HepG2 (cell line): Measurements from ENCODE around the gene PIEZO1. TPM values are rescaled to one million over a fixed set of nuclear protein-coding genes. Genes with fewer than 3 reads are reported as not detected.

Experiments
- AFF4 ChIP-seq: sonication (generic); formaldehyde crosslinking; IDR thresholded peaks from 2 replicates; pipeline ENCODE4 v1.4.0; 2020; ENCODE audit warnings: missing genetic modification reagents
- DNMT1 ChIP-seq: sonication (generic); formaldehyde crosslinking; IDR thresholded peaks from 2 replicates; pipeline ENCODE4 v1.5.1; 2020; ENCODE audit warnings: mild to moderate bottlenecking, missing genetic modification reagents
- MXI1 ChIP-seq: IDR thresholded peaks from 3 replicates; pipeline ENCODE4 v1.6.1; 2012; ENCODE audit warnings: low read depth, low read length, inconsistent platforms, borderline replicate concordance
- NBN ChIP-seq: fragments of 450-650 bp; conservative IDR thresholded peaks from 2 replicates; pipeline ENCODE4 v1.6.1; 2017
- PRPF4 ChIP-seq: fragments of 200-400 bp; formaldehyde crosslinking; IDR thresholded peaks from 2 replicates; pipeline ENCODE4 v1.6.1; 2016; ENCODE audit warnings: low read length, low read depth; ENCODE audit not compliant: poor library complexity, severe bottlenecking
- RAD21 ChIP-seq: fragments of 450-650 bp; formaldehyde crosslinking; IDR thresholded peaks from 2 replicates; pipeline ENCODE4 v1.5.0; 2020; ENCODE audit warnings: mild to moderate bottlenecking
- TCF7 ChIP-seq: sonication (generic); IDR thresholded peaks from 2 replicates; pipeline ENCODE4 v1.6.1; 2016; ENCODE audit warnings: antibody characterized with exemption, low read depth
- TSC22D2 ChIP-seq: sonication (generic); formaldehyde crosslinking; IDR thresholded peaks from 2 replicates; pipeline ENCODE4 v1.5.1; 2020; ENCODE audit warnings: missing genetic modification reagents, mild to moderate bottlenecking, borderline replicate concordance
- UBTF ChIP-seq: sonication (generic); formaldehyde crosslinking; IDR thresholded peaks from 2 replicates; pipeline ENCODE4 v1.4.0; 2020; ENCODE audit warnings: mild to moderate bottlenecking, missing genetic modification reagents
- ZFP91 ChIP-seq: sonication (generic); formaldehyde crosslinking; IDR thresholded peaks from 2 replicates; pipeline ENCODE4 v1.9.0; 2022; ENCODE audit warnings: missing genetic modification reagents, mild to moderate bottlenecking, borderline replicate concordance
- ZNF562 ChIP-seq: sonication (generic); formaldehyde crosslinking; IDR thresholded peaks from 2 replicates; pipeline ENCODE4 v1.8.0; 2022; ENCODE audit warnings: missing genetic modification reagents, borderline replicate concordance
- ZNF780A ChIP-seq: sonication (generic); formaldehyde crosslinking; IDR thresholded peaks from 2 replicates; pipeline ENCODE4 v1.8.0; 2022; ENCODE audit warnings: mild to moderate bottlenecking, missing genetic modification reagents, moderate library complexity
- ZNF784 ChIP-seq: sonication (generic); formaldehyde crosslinking; IDR thresholded peaks from 2 replicates; pipeline ENCODE4 v1.5.1; 2020; ENCODE audit warnings: missing genetic modification reagents, mild to moderate bottlenecking, borderline replicate concordance
- ZNF790 ChIP-seq: sonication (generic); formaldehyde crosslinking; IDR thresholded peaks from 2 replicates; pipeline ENCODE4 v1.8.0; 2022; ENCODE audit warnings: missing genetic modification reagents, mild to moderate bottlenecking, borderline replicate concordance
- polyA plus RNA-seq, 8 experiments: library from polyadenylated mRNA; depleted of rRNA in 3 of 8; stranded (reverse) in 7 of 8; unstranded in 1 of 8; fragments of >200 nt; fragmentation: Illumina TruSeq in 4 of 8; extraction: Trizol in 4 of 8; gene quantifications; 2 replicates each; pipeline versions ENCODE4 v1.2.1 to v1.2.3, GENCODE V29; 2011 to 2016; ENCODE audit warnings: low read depth in 4 of 8, missing spikeins in 1 of 8, mixed read lengths in 1 of 8; ENCODE audit not compliant: insufficient read depth in 1 of 8
- total RNA-seq, 5 experiments: library from RNA; depleted of rRNA; stranded (reverse); fragments of >200 nt; fragmentation: Illumina TruSeq; extraction: Trizol; gene quantifications; 2 replicates each; pipeline ENCODE4 v1.2.3, GENCODE V29; 2016; ENCODE audit warnings: low read depth in 1 of 5
- TF ChIP-seq, protein P1 (sequence below): sonication (generic); formaldehyde crosslinking; IDR thresholded peaks from 2 replicates; pipeline ENCODE4 v1.8.1; 2023; ENCODE audit warnings: mild to moderate bottlenecking, missing genetic modification reagents, borderline replicate concordance
- TF ChIP-seq, protein P2 (sequence below): sonication (generic); formaldehyde crosslinking; IDR thresholded peaks from 2 replicates; pipeline ENCODE4 v1.8.1; 2023; ENCODE audit warnings: mild to moderate bottlenecking, moderate library complexity, missing genetic modification reagents
- TF ChIP-seq, protein P3 (sequence below): sonication (generic); formaldehyde crosslinking; IDR thresholded peaks from 2 replicates; pipeline ENCODE4 v1.8.0; 2022; ENCODE audit warnings: mild to moderate bottlenecking, missing genetic modification reagents, moderate library complexity

Gene PIEZO1
- total and polyA plus RNA-seq, 2 of the 13 experiments (the other 11 are each of a cell fraction or from before 2014, with no cell fraction given) = 67.9 to 85.0 TPM

- TF ChIP-seq, protein P1, sequence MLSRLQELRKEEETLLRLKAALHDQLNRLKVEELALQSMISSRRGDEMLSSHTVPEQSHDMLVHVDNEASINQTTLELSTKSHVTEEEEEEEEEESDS = no peak
- no peak for TF ChIP-seq ZNF790 (CRISPR knock-in tag)
- TF ChIP-seq NBN = no peak
- TF ChIP-seq, protein P2, sequence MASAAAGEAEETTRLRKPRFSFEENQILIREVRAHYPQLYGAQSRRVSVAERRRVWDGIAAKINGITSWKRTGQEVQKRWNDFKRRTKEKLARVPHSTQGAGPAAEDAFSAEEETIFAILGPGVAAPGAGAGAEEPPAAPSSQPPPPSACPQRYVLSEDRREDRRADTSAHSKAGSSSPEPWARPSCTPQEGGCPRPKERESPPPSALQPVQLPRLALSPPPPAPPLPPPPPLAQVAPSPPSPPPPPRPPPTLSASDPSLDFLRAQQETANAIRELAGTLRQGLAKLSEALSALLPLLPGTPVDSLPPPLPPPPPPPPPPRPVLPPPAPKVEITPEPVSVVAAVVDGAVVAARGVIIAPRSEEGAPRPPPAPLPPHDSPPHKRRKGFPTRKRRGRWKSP (CRISPR knock-in tag) = no peak
- no peak for TF ChIP-seq MXI1
- TF ChIP-seq UBTF = peak; percentile 37; the same call in 1 of the 2 replicates
- no peak for TF ChIP-seq ZFP91 (CRISPR knock-in tag)
- no peak for TF ChIP-seq ZNF562 (CRISPR knock-in tag)
- no peak for TF ChIP-seq DNMT1 (CRISPR knock-in tag)
- no peak for TF ChIP-seq AFF4 (CRISPR knock-in tag)
- no peak for TF ChIP-seq TSC22D2
- no peak for TF ChIP-seq TCF7
- TF ChIP-seq, protein P3, sequence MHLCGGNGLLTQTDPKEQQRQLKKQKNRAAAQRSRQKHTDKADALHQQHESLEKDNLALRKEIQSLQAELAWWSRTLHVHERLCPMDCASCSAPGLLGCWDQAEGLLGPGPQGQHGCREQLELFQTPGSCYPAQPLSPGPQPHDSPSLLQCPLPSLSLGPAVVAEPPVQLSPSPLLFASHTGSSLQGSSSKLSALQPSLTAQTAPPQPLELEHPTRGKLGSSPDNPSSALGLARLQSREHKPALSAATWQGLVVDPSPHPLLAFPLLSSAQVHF (CRISPR knock-in tag) = no peak
- TF ChIP-seq PRPF4 = no peak
- no peak for TF ChIP-seq ZNF780A
- TF ChIP-seq ZNF784 = no peak
- TF ChIP-seq RAD21 (CRISPR knock-in tag) = peak; percentile 7; the same call in 1 of the 2 replicates
Observed at GRCh38 chr16:88760424-88761142, 24.4 kb downstream of the PIEZO1 start (continued).
